Measurements from ENCODE around the gene CYFIP1. TPM values are rescaled to one million over a fixed set of nuclear protein-coding genes. Genes with fewer than 3 reads are reported as not detected.

Gene CYFIP1
- total RNA-seq = 81.9 and 102 TPM in 2 replicates

DNA sequence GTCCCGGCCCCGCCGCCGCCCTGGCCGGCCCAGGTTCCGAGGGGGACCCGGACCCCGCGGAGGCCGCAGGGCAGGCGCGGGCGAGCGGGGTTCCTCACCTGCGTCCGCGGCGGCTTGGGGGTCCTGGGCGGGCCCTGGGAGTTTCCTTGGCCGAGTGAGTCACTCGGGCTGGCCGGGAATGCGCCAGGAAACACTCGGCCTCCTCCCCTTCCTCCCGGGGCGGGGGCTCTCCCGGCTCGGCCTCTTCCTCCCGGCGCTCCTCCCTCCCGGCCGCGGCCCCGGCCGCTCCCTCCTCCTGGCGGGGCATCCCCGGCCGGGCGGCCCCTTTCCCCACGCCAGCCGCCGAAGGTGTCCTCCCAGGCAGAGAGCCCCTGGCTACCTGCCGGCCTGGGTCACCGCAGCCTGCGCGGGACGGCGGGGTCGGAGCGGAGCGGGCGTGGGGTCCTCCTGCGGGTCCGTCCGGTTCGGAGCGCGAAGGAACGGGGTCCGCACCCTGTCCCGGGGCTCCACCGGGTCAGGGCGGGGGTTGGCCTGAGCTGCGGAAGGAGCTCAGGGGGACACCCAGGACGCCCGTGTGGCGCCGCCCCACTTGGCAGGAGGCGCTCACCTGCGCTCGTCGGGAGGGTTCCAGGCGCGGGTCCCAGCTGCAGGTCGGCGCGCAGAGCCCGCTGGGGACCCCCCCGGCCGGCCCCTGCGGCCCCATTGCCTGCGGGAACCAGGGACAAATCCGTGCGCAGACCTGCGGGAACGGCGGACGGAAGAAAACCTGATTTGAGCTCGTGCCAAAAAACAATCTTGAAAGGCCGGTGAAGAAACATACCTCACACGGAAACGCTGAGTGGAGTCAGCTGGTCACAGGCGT is at the start of gene CYFIP1:
Gene CYFIP1, minus strand, starts transcription at position 180 of the 862 bp plus-strand sequence. CDS start 33,083 bp downstream, outside the sequence.

DNA sequence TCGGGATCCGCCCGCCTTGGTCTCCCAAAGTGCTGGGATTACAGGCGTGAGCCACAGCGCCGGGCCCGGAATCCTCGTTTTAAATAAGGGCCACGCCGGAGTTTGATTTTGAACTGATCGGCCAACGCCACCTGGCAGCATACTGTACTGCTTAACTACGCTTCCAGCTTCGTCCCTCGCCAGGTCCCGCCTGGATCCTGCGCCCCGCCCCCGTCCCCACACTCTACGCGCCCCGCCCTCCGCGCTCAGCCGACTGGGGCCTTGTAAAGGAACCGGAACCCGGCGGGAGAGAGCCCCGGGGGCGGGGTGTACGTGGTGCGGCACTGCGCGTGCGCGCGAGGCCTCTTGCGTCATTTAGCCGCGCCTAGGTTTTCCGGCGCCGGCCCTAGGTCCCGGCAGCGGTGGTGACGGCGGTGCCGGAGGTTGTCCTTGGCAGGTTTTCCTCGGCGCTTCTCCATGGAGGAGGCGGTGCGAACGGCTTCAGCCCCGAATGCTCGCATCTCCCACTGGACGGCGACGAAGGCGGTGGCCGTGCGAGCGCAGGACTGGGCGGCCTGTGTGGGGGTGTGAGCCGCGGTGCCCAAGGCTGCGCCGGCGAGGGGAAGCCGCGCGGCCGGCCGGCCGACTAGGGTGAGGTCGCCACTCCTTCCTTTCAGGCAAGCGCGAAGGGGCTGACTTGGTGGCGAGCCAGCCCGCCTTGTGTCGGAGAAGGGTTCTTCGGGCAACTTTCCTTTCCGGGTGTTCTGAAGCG is 141.7 kb downstream of the CYFIP1 start, which contains the start of gene NIPA2:
Gene NIPA2, plus strand, starts transcription at position 375 of the 751 bp plus-strand sequence. CDS start 13,066 bp downstream, outside the sequence.

Other genes starting within 250 kb of the CYFIP1 start
- 9.7 and 10.4 TPM in 2 replicates for gene NIPA1, start 193.7 kb downstream of the CYFIP1 start, total RNA-seq
- 56.3 and 64.7 TPM in 2 replicates for gene NIPA2, start 141.7 kb downstream of the CYFIP1 start, total RNA-seq
- gene TUBGCP5, start 59.2 kb upstream of the CYFIP1 start, total RNA-seq = 12.1 and 12.4 TPM in 2 replicates
- not detected in 2 replicates for gene GOLGA6L1, start 156.5 kb upstream of the CYFIP1 start, total RNA-seq

Measured in airway epithelial cell (primary cell).